NCI-H1930 (cell line): ENCODE results near the gene SLC6A4.
"Not testable (repeated sequence)": the region's sequence is repeated elsewhere in the genome, so short reads cannot be mapped to it uniquely, and the experiment has no call there.

Source experiments
- DNase-seq, 2 experiments: peaks; one replicate each; lab custom pipeline; 2025; lab: John Stamatoyannopoulos, UW

The SLC6A4 gene

DNA sequence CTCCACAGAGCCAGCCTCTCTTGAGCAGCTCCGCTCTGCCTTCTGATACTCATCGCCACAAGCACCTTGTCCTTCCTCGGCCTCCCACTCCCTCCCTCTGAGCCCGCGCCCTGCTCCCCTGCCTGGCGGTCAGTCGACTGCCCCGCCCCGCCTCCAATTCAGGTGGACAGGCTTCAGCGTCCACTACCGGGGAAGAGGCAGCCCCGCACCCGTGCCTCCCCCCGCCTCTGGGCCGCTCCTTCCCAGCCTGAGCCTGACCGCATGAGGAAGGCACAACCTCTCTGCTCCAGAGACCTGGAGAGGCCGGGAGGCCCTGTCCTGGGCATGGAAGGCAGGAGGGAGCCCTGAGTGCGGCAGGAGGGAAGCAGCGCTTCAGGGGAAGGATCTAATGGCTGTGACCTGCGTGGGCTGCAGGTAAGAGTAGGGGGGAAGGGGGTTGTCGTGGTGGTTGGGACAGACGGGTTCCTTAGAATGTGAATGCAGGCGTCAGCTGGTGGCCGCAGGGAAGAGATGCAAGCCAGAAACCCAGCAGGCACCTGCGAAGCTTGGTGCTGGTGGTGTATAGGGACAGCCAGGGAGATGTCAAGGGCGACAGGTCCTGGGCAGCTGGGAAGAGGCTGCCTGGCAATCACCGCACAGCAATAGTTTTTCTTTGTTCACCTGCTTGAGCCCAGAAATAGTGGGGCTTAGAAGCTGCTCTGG lies 3.0 kb upstream of the SLC6A4 start:
- DNase-seq: no peak

DNA sequence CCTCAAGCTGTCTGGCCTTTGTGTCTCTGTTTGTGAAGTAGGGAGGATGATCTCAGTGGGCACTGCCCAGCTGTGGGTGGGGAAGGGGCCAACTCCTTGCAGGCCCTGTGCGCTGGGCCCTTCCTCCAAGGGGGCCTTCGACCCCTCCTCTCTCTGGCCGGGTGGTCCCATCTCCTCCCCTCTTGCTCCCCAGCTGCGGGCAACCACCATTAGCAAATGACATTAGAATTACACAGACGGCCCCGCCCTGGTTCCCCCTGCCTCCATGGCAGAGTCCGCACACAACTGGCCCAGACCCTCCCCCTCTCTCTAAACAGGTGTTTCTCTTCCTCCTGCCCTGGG lies 2.5 kb upstream of the SLC6A4 start:
- DNase-seq: no peak

DNA sequence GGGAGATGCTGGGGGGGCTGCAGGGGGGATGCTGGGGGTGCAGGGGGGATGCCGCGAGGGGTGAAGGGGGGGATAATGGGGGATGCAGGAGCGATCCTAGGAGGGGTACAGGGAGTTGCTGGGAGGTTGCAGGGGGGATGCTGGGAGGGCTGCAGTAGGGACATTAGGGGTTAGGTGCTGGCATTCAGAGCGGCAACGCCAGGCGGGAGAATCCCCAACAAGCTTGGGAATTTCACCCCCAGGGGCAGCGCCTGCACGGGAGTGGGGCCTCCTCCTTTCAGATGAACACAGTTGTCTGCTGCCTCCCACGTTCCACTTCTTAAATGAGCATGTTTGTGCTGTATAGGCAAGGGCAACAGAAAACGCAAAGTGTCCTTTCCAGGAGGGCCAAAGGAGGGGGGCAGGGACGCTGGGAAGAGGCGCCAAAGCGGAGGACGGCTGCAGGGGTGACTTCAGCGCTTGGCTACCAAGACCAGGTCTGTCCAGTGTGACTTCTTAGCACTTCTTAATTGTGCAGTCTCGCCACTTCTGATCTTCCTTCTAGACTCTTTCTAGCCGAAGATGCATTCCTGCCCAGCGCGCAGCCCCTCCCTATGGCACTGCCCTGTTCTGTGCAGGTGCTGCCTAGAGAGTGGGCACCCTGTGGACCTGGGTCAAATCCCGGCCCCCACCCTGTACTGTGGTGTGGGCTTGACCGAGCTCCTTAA lies 2.0 kb upstream of the SLC6A4 start:
- no peak for DNase-seq

GRCh38 chr17:30236766-30237165 lies 1.3 kb upstream of the SLC6A4 start:
- DNase-seq: peak in 1 of 2 experiments; percentile 7

- DNase-seq: no peak
Observed at GRCh38 chr17:30236297-30236624, 764 bp upstream of the SLC6A4 start.

GRCh38 chr17:30234964-30235363 lies 533 bp downstream of the SLC6A4 start:
- DNase-seq: no peak

- DNase-seq: no peak
Observed at GRCh38 chr17:30234296-30234695, 1.2 kb downstream of the SLC6A4 start.

- DNase-seq: no peak
Observed at GRCh38 chr17:30232824-30233427, 2.6 kb downstream of the SLC6A4 start.

DNA sequence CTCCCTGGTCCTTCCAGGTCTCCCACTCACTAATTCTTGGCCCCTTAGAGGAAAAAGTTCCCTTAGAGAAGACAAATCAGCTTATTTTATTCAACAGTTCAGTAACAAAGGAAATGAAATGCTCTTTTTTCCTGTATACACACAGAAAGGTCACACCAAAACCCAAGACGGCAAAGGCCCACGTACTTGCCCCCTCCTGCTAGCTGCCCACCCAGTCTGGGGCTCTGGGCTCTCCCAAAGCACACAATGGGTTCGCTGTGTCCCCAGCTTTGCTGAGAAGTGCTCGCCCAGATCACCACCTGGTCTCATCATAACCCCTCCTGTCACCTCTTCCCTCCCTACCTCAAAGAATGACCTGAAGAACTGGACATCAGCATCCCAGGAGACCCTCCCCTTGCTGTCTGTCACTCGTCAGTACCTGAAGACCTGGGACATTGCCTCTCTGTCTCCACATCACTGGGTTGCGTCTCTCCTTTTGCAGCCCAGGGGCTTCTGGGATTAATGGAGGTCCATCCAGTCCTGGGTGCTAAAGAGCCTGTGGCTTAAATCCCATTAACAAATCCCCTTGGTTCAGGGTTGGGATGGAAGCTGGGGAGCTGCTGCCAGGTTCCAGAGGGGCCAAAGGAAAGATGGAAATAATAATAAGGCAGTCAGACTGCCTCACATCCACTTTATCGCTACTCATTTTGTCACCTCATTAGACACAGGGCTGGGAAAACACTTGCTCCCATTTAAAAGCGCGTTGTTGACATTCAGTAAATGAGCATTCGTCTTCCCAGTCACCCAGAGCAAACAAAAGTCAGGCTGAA lies 3.3 kb downstream of the SLC6A4 start:
- DNase-seq: no peak

DNA sequence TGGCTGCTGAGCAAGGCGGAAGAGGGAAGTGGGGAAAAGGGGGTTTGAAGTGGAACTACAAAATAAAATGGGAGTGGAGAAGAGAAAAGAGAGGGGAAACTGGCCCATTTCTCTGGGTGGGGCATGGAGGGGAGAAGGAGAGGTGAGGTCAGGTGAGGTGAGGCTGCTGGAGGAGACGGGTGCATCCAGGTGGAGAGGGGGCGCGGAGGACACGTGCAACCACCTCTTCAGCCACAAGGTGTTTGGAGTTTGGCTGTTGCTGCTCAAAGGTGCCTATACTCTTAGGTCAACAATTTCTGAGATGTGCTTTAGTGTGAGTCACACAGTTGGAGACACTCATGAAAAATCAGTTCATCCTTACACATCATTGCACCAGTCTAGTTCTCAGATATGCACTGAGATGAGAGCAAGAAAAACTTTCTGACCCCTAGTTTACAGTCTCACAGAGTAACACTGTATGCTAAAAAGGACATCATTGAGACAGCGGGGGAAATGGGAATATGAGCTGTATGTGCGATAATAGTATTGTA lies 4.8 kb downstream of the SLC6A4 start:
- DNase-seq: no peak

DNA sequence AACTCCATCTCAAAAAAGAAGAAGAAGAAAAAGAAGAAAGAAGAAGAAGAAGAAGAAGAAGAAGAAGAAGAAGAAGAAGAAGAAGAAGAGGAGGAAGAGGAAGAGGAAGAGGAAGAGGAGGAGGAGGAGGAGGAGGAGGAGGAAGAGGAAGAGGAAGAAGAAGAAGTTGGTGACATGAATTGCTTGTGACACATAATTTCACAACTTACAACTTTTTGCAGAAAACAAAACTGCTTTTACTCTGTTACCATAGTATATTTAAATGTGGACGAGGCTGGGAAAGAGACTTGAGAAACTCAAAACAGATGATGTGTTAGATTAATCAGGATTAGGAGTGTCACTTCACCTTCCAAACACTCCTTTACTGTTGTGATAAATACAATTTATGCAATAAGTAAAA lies 5.5 kb downstream of the SLC6A4 start:
- DNase-seq: not testable (repeated sequence)

- DNase-seq: no peak
Observed at GRCh38 chr17:30229012-30229411, 6.5 kb downstream of the SLC6A4 start.

- no peak for DNase-seq
Observed at GRCh38 chr17:30228011-30228410, 7.5 kb downstream of the SLC6A4 start.

DNA sequence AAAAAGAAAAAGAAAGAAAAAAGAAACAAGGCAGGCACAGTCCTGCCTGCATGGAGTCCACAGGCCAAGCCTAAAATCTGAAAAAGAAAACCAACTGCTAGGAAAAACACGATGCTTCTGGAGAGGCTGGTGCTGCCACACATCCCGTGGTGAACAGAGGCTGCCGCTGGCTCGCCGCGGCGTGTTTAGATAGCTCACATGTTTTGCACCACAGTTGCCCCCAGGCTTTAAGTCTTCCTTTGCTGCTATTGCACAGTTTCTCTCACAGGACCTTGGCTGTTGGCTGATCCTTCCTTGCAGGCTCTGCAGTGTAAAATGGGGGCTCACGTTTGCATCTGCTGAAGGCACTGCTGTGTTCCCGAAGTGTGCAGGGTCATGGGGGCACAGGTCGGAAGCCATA lies 8.6 kb downstream of the SLC6A4 start:
- no peak for DNase-seq

DNA sequence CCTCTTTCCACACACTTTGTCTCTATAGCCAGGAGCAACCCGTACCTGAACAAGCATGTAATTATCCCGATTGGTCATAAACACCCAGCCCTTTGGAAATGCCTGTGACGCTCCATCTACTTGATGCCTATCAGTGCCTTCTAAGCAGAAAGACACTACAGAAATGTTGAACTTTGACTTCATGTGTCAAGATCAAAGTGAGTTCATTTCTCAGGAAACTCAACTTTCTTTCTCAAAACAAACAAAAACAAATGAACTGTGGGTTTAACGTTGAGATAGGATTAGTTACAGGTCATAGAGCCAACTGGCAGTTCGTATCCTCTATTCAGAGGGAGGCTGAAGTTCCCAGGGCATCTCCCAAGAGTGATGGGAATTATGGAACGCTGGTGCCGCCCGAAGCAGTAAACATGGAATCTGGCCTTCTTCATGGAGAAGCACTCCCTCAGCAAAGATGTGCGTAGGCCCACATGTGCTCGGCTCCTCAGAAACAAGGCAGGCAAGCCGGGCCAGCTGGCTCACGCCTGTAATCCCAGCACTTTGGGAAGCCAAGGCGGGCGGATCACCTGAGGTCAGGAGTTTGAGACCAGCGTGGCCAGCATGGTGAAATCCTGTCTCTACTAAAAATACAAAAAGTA lies 9.5 kb downstream of the SLC6A4 start:
- no peak for DNase-seq

DNA sequence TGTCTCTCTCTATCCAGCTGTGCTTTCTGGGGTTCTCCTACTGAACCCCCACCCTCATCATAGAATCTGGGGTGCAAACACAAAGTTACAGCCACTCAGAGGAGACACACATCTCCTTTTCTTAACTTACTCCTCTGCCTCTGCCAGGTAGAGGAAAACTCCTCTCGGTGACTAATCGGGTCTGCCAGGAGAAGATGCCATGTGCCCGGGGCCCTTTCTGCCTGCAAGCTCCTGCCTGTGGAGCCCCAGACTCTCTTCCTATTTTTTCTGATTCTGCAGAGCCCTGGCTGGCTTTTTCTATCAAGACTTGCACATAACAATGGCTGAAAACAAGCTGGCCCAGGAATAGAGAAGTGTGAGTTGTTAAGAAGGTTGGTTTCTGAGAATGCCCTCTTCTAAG lies 10.4 kb downstream of the SLC6A4 start:
- DNase-seq: no peak

DNA sequence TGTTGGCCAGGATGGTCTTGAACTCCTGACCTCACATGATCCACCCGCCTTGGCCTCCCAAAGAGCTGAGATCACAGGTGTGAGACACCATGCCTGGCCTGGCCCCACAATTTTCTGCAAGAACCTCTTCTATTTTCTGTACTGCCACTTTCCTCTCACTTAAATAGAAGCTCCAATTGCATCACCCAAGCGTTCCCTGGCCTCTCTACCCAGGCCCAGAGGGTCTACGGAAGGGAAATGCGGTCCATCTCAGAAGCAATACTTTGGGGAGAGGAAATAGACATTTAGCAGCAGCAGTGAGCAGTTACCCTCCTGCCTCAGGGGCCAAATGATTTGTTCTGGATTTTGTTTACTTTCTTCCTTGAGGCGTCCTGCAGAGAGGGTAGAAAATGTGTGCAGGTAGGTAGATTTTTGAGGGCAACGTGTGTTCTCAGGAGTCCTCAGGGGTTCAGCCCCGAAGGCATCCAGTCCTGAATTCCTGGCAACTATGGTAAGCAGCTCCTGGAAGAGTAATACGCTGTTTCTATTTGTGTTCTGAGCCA lies 11.0 kb downstream of the SLC6A4 start:
- no peak for DNase-seq

GRCh38 chr17:30222721-30223175 lies 12.7 kb downstream of the SLC6A4 start:
- no peak for DNase-seq

GRCh38 chr17:30222251-30222650 lies 13.2 kb downstream of the SLC6A4 start:
- no peak for DNase-seq

DNA sequence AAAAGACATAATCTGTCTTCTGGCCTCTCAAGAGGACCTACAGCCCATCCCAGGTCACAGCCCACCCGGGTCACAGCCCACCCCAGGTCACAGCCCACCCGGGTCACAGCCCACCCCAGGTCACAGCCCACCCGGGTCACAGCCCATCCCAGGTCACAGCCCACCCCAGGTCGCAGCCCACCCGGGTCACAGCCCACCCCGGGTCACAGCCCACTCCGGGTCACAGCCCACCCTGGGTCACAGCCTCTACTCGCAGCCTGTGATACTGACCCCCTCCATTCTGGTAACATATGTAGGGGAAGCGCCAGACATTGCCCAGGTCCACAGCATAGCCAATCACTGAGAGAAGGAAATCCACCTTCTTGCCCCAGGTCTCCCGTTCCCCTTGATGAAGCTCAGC lies 14.2 kb downstream of the SLC6A4 start:
- no peak for DNase-seq

GRCh38 chr17:30220414-30220813 lies 15.1 kb downstream of the SLC6A4 start:
- DNase-seq: no peak

DNA sequence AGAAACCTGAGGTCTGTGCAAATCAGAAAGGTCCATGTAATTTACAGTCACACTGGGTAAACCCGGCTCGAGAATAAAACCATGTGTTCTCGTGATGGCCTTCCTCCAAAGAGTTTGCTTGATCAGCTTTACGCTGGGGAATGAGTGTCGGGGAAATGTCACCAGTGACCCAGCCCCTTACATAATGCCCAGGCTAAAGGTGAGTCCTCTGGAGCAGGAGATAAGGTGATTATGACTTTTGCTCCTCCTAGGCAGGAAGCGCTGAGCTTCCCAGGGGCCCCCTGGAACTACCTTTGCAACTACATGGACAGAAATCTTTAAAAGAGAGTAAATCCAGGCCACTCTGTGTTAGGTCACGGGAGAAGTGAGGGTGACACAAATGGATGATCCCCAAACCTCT lies 15.7 kb downstream of the SLC6A4 start:
- DNase-seq: no peak
